Left lung (tissue), 10 donors: ENCODE measurements around the gene RSRC1. TPM values are rescaled to one million over a fixed set of nuclear protein-coding genes. Genes with fewer than 3 reads are reported as not detected.

Experiments
- ATAC-seq: fragments of 200-7000 bp; cut with Tn5 transposase; one replicate; pipeline ENCODE4 v1.9.1; 2020; ENCODE audit warnings: moderate library complexity
- DNase-seq, 4 donors: peaks; one replicate each; pipeline ENCODE4 v3.0.0-alpha.2; 2013 to 2020
- H3K27ac ChIP-seq, 2 donors: fragments of 200-600 bp; sonication (generic) in 1 of 2; one replicate each; pipeline versions ENCODE4 v1.5.0 to v1.8.0; 2020 to 2021
- H3K27me3 ChIP-seq, 2 donors: fragments of 200-600 bp; sonication (generic) in 1 of 2; one replicate each; pipeline versions ENCODE4 v1.5.0 to v1.8.0; 2020 to 2021
- H3K36me3 ChIP-seq, 2 donors: fragments of 200-600 bp; sonication (generic) in 1 of 2; one replicate each; pipeline versions ENCODE4 v1.5.0 to v1.8.0; 2020 to 2021
- H3K4me1 ChIP-seq, 2 donors: fragments of 200-600 bp; one replicate each; pipeline ENCODE4 v1.8.0; 2021
- H3K4me3 ChIP-seq, 2 donors: fragments of 200-600 bp; sonication (generic) in 1 of 2; one replicate each; pipeline versions ENCODE4 v1.5.0 to v1.8.0; 2020 to 2021; ENCODE audit warnings: mild to moderate bottlenecking in 1 of 2
- H3K9me3 ChIP-seq, 2 donors: fragments of 200-600 bp; sonication (generic) in 1 of 2; one replicate each; pipeline versions ENCODE4 v1.5.0 to v1.8.0; 2020 to 2021
- CTCF ChIP-seq, 2 donors: fragments of 200-600 bp; sonication (generic) in 1 of 2; IDR thresholded peaks; one replicate each; pipeline versions ENCODE4 v1.5.0 to v1.8.0; 2021; ENCODE audit warnings: antibody characterized with exemption in 2 of 2
- intact Hi-C, 2 donors: fragments of 100-400 bp; cut with DNase I; formaldehyde crosslinking; loops; one replicate each; pipeline versions ENCODE4 v1.11.2 to v1.14.2; 2022
- polyA plus RNA-seq, 6 donors: library from polyadenylated mRNA; unstranded; fragments of 120-200 nt; gene quantifications; one replicate each; pipeline ENCODE4 v1.2.1, GENCODE V29; 2013; ENCODE audit not compliant: insufficient read length in 6 of 6
- total RNA-seq, 2 donors: library from RNA; stranded (reverse); fragmentation: NEBNext Ultra II Directional; extraction: Animal tissue kit (Norgen Biotek cat#: 25700); gene quantifications; one replicate each; pipeline ENCODE4 v1.2.1, GENCODE V29; 2021
- donor health status: DM: no; HTN: yes; CAD: no.
- donor health status: DM: no; HTN: no; CAD: no.

Gene RSRC1
- total and polyA plus RNA-seq, 8 donors: 23.7 to 30.7 (median 27.6) TPM

DNA sequence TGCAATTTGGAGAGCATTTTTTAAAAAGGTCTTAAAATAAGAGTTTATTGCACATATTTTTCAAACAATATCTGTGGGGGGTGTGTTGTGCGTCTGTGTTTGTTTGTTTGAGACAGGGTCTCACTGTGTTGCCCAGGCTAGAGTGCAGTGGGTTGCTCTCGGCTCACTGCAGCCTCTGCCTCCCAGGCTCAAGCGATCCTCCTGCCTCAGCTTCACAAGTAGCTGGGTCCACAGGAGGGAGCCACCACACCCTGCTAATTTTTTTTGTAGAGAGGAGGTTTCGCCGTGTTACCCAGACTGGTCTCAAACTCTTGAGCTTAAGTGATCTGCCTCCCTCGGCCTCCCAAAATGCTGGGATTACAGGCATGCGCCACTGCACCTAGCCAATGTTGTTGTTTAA is 463.8 kb downstream of the RSRC1 start:
- H3K27me3 ChIP-seq: peaks cover 0 to 19% of the 10 kb centered on the region in 2 donors
- no peak overlapping the region for H3K27ac ChIP-seq
- ATAC-seq: no peak
- intact Hi-C loops: no loop called here
- no peak overlapping the region for H3K4me3 ChIP-seq
- no peaks in the 10 kb centered on the region for H3K36me3 ChIP-seq
- no peaks in the 10 kb centered on the region for H3K9me3 ChIP-seq
- no peaks in the 10 kb centered on the region for H3K4me1 ChIP-seq
- no peak for DNase-seq
- no peak for TF ChIP-seq CTCF (IDR thresholded peaks at IDR 0.05)

DNA sequence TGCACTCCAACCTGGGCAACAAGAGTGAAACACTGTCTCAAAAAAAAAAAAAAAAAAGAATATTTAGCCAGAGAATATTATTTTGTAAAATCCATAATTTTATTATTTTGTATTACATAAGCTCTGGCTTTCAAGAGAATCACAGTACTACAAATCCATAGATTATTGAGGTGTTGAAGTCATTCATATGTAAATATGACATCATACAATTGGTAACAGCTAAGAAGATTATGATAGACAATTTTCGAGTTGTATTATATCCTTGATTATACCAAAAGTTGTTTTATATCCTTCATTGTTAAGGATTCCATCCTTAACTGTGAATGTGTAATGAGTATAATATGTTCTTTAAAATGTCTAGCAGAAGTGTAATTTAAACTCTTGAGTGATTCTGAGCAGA is 464.8 kb downstream of the RSRC1 start:
- intact Hi-C loops: no loop called here
- no peak for DNase-seq
- ATAC-seq: no peak

DNA sequence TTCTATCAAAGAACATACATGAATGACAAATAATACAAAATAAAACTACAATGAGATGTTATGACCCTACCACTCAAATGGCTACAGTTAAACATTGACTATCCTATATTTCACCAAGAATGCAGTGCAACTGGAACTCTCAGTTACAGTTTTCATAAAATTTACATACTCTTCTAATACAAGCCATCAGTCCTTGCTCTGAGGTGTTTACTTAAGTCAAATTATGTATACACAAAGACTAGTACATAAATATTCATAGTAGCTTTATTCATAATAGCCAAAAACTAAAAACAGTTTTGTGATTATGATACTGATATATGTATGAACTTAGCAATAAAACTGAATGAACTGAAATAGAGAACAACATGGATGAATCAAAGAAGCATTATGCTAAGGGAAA is 480.3 kb downstream of the RSRC1 start:
- Histone ChIP-seq H3K27ac (no peak overlapping the region), H3K4me1 (no peaks in the 10 kb centered on the region), H3K36me3 (no peaks in the 10 kb centered on the region), H3K9me3 (no peaks in the 10 kb centered on the region), H3K27me3 (no peaks in the 10 kb centered on the region), H3K4me3 (no peak overlapping the region)
- no peak for TF ChIP-seq CTCF (IDR thresholded peaks at IDR 0.05)
- intact Hi-C loops: no loop called here
- DNase-seq: no peak
- no peak for ATAC-seq

More for the DNA sequence above, 464.8 kb downstream of the RSRC1 start:
- no peak for TF ChIP-seq CTCF (IDR thresholded peaks at IDR 0.05)
- Histone ChIP-seq H3K27me3 (peaks cover 0 to 18% of the 10 kb centered on the region in 2 donors), H3K4me3 (no peak overlapping the region), H3K27ac (no peak overlapping the region), H3K36me3 (no peaks in the 10 kb centered on the region), H3K9me3 (no peaks in the 10 kb centered on the region), H3K4me1 (no peaks in the 10 kb centered on the region)

Other genes with a start within 250 kb of the RSRC1 start
- gene SHOX2, start 3.7 kb upstream of the RSRC1 start, total RNA-seq: under 1 TPM; 0.09 to 0.21 TPM
- under 1 TPM in 2 of 6 donors, not detected in 4; 0.06 to 0.27 TPM for gene SHOX2, start 3.7 kb upstream of the RSRC1 start, polyA plus RNA-seq